ENCODE results near the gene GOLGB1. TPM values are rescaled to one million over a fixed set of nuclear protein-coding genes. Genes with fewer than 3 reads are reported as not detected.

GOLGB1 gene, protein sequence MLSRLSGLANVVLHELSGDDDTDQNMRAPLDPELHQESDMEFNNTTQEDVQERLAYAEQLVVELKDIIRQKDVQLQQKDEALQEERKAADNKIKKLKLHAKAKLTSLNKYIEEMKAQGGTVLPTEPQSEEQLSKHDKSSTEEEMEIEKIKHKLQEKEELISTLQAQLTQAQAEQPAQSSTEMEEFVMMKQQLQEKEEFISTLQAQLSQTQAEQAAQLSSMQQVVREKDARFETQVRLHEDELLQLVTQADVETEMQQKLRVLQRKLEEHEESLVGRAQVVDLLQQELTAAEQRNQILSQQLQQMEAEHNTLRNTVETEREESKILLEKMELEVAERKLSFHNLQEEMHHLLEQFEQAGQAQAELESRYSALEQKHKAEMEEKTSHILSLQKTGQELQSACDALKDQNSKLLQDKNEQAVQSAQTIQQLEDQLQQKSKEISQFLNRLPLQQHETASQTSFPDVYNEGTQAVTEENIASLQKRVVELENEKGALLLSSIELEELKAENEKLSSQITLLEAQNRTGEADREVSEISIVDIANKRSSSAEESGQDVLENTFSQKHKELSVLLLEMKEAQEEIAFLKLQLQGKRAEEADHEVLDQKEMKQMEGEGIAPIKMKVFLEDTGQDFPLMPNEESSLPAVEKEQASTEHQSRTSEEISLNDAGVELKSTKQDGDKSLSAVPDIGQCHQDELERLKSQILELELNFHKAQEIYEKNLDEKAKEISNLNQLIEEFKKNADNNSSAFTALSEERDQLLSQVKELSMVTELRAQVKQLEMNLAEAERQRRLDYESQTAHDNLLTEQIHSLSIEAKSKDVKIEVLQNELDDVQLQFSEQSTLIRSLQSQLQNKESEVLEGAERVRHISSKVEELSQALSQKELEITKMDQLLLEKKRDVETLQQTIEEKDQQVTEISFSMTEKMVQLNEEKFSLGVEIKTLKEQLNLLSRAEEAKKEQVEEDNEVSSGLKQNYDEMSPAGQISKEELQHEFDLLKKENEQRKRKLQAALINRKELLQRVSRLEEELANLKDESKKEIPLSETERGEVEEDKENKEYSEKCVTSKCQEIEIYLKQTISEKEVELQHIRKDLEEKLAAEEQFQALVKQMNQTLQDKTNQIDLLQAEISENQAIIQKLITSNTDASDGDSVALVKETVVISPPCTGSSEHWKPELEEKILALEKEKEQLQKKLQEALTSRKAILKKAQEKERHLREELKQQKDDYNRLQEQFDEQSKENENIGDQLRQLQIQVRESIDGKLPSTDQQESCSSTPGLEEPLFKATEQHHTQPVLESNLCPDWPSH (N-terminal part only)
- total RNA-seq (2022; extraction: Qiagen RNA extraction; ENCODE audit: low read depth) = 15.4 to 20.6 TPM (median 17.3 TPM) in 5 replicates

GRCh38 chr3:121749276-121750086, at the start of gene GOLGB1:
TSS of gene GOLGB1 (minus strand) at chr3:121749741. CDS start at chr3:121730971, 18,770 bp downstream.

GRCh38 chr3:121660356-121661171, 89.0 kb downstream of the GOLGB1 start, which contains the start of gene HCLS1:
TSS of gene HCLS1 (minus strand) at chr3:121660903. CDS start at chr3:121658347, 2,556 bp downstream.

Other genes starting within 250 kb of the GOLGB1 start
- 6.4 to 7.5 TPM (median 6.6 TPM) in 5 replicates for gene POLQ, start 203.8 kb downstream of the GOLGB1 start, total RNA-seq (2022; extraction: Qiagen RNA extraction; ENCODE audit: low read depth)
- not detected in 5 replicates for gene ARGFX, start 181.8 kb downstream of the GOLGB1 start, total RNA-seq (2022; extraction: Qiagen RNA extraction; ENCODE audit: low read depth)
- not detected in 5 replicates for gene FBXO40, start 156.4 kb downstream of the GOLGB1 start, total RNA-seq (2022; extraction: Qiagen RNA extraction; ENCODE audit: low read depth)
- gene HCLS1, start 88.8 kb downstream of the GOLGB1 start, total RNA-seq (2022; extraction: Qiagen RNA extraction; ENCODE audit: low read depth) = 0.07 to 0.45 TPM (median 0.13 TPM) in 5 replicates
- 9.7 to 15.0 TPM (median 11.1 TPM) in 5 replicates for gene IQCB1, start 85.3 kb upstream of the GOLGB1 start, total RNA-seq (2022; extraction: Qiagen RNA extraction; ENCODE audit: low read depth)
- gene EAF2, start 85.5 kb upstream of the GOLGB1 start, total RNA-seq (2022; extraction: Qiagen RNA extraction; ENCODE audit: low read depth) = 2.1 to 3.1 TPM (median 2.4 TPM) in 5 replicates
- 0.12 to 0.41 TPM (median 0.35 TPM) in 5 replicates for gene SLC15A2, start 144.7 kb upstream of the GOLGB1 start, total RNA-seq (2022; extraction: Qiagen RNA extraction; ENCODE audit: low read depth)

Data from A549 treated with CpdA at 1 μM for 4 hours (cell line).